ENCODE measurements around the gene TNFRSF4. TPM values are rescaled to one million over a fixed set of nuclear protein-coding genes. Genes with fewer than 3 reads are reported as not detected.
A peak's percentile ranks its signal among the peaks of the same experiment; 100 is the strongest.

TNFRSF4 gene
- total and polyA plus RNA-seq, 10 of the 15 experiments (the other 5 are each of a cell fraction or from before 2014, with no cell fraction given): 0.05 to 7.3 (median 2.5) TPM; not detected in 1

GRCh38 chr1:1250786-1251284 lies 36.9 kb upstream of the TNFRSF4 start (continued):
- peak; percentile 78; the same call in 1 of the 2 replicates for TF ChIP-seq NBN (IDR thresholded peaks at IDR 0.05)
- TF ChIP-seq, protein P1, sequence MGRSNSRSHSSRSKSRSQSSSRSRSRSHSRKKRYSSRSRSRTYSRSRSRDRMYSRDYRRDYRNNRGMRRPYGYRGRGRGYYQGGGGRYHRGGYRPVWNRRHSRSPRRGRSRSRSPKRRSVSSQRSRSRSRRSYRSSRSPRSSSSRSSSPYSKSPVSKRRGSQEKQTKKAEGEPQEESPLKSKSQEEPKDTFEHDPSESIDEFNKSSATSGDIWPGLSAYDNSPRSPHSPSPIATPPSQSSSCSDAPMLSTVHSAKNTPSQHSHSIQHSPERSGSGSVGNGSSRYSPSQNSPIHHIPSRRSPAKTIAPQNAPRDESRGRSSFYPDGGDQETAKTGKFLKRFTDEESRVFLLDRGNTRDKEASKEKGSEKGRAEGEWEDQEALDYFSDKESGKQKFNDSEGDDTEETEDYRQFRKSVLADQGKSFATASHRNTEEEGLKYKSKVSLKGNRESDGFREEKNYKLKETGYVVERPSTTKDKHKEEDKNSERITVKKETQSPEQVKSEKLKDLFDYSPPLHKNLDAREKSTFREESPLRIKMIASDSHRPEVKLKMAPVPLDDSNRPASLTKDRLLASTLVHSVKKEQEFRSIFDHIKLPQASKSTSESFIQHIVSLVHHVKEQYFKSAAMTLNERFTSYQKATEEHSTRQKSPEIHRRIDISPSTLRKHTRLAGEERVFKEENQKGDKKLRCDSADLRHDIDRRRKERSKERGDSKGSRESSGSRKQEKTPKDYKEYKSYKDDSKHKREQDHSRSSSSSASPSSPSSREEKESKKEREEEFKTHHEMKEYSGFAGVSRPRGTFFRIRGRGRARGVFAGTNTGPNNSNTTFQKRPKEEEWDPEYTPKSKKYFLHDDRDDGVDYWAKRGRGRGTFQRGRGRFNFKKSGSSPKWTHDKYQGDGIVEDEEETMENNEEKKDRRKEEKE (IDR thresholded peaks at IDR 0.05): no peak
- no peak for TF ChIP-seq PML (IDR thresholded peaks at IDR 0.05; ENCODE audit: low read length)
- no peak for TF ChIP-seq DPF2 (IDR thresholded peaks at IDR 0.05)
- TF ChIP-seq, protein P2, sequence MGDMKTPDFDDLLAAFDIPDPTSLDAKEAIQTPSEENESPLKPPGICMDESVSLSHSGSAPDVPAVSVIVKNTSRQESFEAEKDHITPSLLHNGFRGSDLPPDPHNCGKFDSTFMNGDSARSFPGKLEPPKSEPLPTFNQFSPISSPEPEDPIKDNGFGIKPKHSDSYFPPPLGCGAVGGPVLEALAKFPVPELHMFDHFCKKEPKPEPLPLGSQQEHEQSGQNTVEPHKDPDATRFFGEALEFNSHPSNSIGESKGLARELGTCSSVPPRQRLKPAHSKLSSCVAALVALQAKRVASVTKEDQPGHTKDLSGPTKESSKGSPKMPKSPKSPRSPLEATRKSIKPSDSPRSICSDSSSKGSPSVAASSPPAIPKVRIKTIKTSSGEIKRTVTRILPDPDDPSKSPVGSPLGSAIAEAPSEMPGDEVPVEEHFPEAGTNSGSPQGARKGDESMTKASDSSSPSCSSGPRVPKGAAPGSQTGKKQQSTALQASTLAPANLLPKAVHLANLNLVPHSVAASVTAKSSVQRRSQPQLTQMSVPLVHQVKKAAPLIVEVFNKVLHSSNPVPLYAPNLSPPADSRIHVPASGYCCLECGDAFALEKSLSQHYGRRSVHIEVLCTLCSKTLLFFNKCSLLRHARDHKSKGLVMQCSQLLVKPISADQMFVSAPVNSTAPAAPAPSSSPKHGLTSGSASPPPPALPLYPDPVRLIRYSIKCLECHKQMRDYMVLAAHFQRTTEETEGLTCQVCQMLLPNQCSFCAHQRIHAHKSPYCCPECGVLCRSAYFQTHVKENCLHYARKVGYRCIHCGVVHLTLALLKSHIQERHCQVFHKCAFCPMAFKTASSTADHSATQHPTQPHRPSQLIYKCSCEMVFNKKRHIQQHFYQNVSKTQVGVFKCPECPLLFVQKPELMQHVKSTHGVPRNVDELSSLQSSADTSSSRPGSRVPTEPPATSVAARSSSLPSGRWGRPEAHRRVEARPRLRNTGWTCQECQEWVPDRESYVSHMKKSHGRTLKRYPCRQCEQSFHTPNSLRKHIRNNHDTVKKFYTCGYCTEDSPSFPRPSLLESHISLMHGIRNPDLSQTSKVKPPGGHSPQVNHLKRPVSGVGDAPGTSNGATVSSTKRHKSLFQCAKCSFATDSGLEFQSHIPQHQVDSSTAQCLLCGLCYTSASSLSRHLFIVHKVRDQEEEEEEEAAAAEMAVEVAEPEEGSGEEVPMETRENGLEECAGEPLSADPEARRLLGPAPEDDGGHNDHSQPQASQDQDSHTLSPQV (IDR thresholded peaks at IDR 0.05): no peak
- no peak for TF ChIP-seq SREBF2 (IDR thresholded peaks at IDR 0.05; ENCODE audit: low read length)
- no peak for TF ChIP-seq YBX1 (IDR thresholded peaks at IDR 0.05)
- TF ChIP-seq ESRRA (IDR thresholded peaks at IDR 0.05; ENCODE audit: low read length): no peak
- no peak for TF ChIP-seq TCF3 (IDR thresholded peaks at IDR 0.05; ENCODE audit: borderline replicate concordance, insufficient read depth, low read depth, low read length)
- TF ChIP-seq, protein P3, sequence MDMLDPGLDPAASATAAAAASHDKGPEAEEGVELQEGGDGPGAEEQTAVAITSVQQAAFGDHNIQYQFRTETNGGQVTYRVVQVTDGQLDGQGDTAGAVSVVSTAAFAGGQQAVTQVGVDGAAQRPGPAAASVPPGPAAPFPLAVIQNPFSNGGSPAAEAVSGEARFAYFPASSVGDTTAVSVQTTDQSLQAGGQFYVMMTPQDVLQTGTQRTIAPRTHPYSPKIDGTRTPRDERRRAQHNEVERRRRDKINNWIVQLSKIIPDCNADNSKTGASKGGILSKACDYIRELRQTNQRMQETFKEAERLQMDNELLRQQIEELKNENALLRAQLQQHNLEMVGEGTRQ (IDR thresholded peaks at IDR 0.05; ENCODE audit: borderline replicate concordance, low read depth, low read length): peak; percentile 75
- TF ChIP-seq ELK1 (IDR thresholded peaks at IDR 0.05; ENCODE audit: low read depth, low read length): no peak
- peak; percentile 7; the same call in 1 of the 2 replicates for TF ChIP-seq STAT1 (conservative IDR thresholded peaks at IDR 0.05)
- no peak for TF ChIP-seq STAT3 (IDR thresholded peaks at IDR 0.05; ENCODE audit: low read depth, low read length)
- TF ChIP-seq MYC (IDR thresholded peaks at IDR 0.05; ENCODE audit: insufficient read depth, insufficient read length, insufficient replicate concordance, low read length, severe bottlenecking): no peak
- TF ChIP-seq, protein P4, sequence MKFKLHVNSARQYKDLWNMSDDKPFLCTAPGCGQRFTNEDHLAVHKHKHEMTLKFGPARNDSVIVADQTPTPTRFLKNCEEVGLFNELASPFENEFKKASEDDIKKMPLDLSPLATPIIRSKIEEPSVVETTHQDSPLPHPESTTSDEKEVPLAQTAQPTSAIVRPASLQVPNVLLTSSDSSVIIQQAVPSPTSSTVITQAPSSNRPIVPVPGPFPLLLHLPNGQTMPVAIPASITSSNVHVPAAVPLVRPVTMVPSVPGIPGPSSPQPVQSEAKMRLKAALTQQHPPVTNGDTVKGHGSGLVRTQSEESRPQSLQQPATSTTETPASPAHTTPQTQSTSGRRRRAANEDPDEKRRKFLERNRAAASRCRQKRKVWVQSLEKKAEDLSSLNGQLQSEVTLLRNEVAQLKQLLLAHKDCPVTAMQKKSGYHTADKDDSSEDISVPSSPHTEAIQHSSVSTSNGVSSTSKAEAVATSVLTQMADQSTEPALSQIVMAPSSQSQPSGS (IDR thresholded peaks at IDR 0.05; ENCODE audit: low read length): no peak
- TF ChIP-seq SREBF1 (IDR thresholded peaks at IDR 0.05; ENCODE audit: low read length): no peak
- peak; percentile 54 for TF ChIP-seq NRF1 (conservative IDR thresholded peaks at IDR 0.05; ENCODE audit: low read depth, low read length)
- no peak for TF ChIP-seq LARP7 (IDR thresholded peaks at IDR 0.05)
- TF ChIP-seq PBX3 (IDR thresholded peaks at IDR 0.05; ENCODE audit: insufficient replicate concordance, low read depth, low read length): no peak
